HG02642 (cell line): ENCODE results near the gene CYP24A1.

Experiments
- ATAC-seq: cut with Tn5 transposase; IDR thresholded peaks from one replicate; pipeline ENCODE4 v1.9.1; 2021; ENCODE audit warnings: mild to moderate bottlenecking; ENCODE audit not compliant: unreplicated experiment, poor library complexity

The CYP24A1 gene

GRCh38 chr20:54158856-54159418, 14.8 kb downstream of the CYP24A1 start:
- ATAC-seq: no peak

GRCh38 chr20:54158226-54158625, 15.6 kb downstream of the CYP24A1 start:
- no peak for ATAC-seq

GRCh38 chr20:54156981-54157835, 16.6 kb downstream of the CYP24A1 start:
- ATAC-seq: no peak

GRCh38 chr20:54156522-54156921, 17.3 kb downstream of the CYP24A1 start:
- ATAC-seq: no peak

- ATAC-seq: no peak
Observed at GRCh38 chr20:54155736-54156317, 18.0 kb downstream of the CYP24A1 start.

- ATAC-seq: no peak
Observed at GRCh38 chr20:54154439-54154838, 19.3 kb downstream of the CYP24A1 start.

GRCh38 chr20:54153847-54154246, 19.9 kb downstream of the CYP24A1 start:
- no peak for ATAC-seq

- no peak for ATAC-seq
Observed at GRCh38 chr20:54153041-54153327, 20.8 kb downstream of the CYP24A1 start.

- no peak for ATAC-seq
Observed at GRCh38 chr20:54152227-54153040, 21.4 kb downstream of the CYP24A1 start.

- ATAC-seq: no peak
Observed at GRCh38 chr20:54151511-54152226, 22.1 kb downstream of the CYP24A1 start.

- no peak for ATAC-seq
Observed at GRCh38 chr20:54151075-54151439, 22.7 kb downstream of the CYP24A1 start.

GRCh38 chr20:54149765-54150264, 24.0 kb downstream of the CYP24A1 start:
- ATAC-seq: no peak

- no peak for ATAC-seq
Observed at GRCh38 chr20:54148947-54149764, 24.6 kb downstream of the CYP24A1 start.

- no peak for ATAC-seq
Observed at GRCh38 chr20:54146672-54147071, 27.1 kb downstream of the CYP24A1 start.

GRCh38 chr20:54144847-54145414, 28.9 kb downstream of the CYP24A1 start:
- ATAC-seq: no peak

- no peak for ATAC-seq
Observed at GRCh38 chr20:54140927-54141566, 32.7 kb downstream of the CYP24A1 start.

GRCh38 chr20:54140486-54140885, 33.3 kb downstream of the CYP24A1 start:
- ATAC-seq: no peak

- no peak for ATAC-seq
Observed at GRCh38 chr20:54140067-54140466, 33.7 kb downstream of the CYP24A1 start.

- ATAC-seq: no peak
Observed at GRCh38 chr20:54139188-54139587, 34.6 kb downstream of the CYP24A1 start.
